ENCODE data around the gene CATSPER3.
"Not testable (repeated sequence)": the region's sequence is repeated elsewhere in the genome, so short reads cannot be mapped to it uniquely, and the experiment has no call there.

The CATSPER3 gene

GRCh38 chr5:134975078-134975715, 7.5 kb downstream of the CATSPER3 start:
- no peak for TF ChIP-seq CTCF (conservative IDR thresholded peaks at IDR 0.05)
- H3K27ac ChIP-seq, result no peak overlapping the region

- TF ChIP-seq CTCF (conservative IDR thresholded peaks at IDR 0.05), result no peak
- no peak overlapping the region for H3K27ac ChIP-seq
Measured at GRCh38 chr5:134975843-134976242, 8.1 kb downstream of the CATSPER3 start.

- TF ChIP-seq CTCF (conservative IDR thresholded peaks at IDR 0.05), result no peak
- no peak overlapping the region for H3K27ac ChIP-seq
Measured at GRCh38 chr5:134976841-134977240, 9.1 kb downstream of the CATSPER3 start.

- no peak overlapping the region for H3K27ac ChIP-seq
- TF ChIP-seq CTCF (conservative IDR thresholded peaks at IDR 0.05), result no peak
Measured at GRCh38 chr5:134979416-134979815, 11.7 kb downstream of the CATSPER3 start.

GRCh38 chr5:134982230-134982629, 14.5 kb downstream of the CATSPER3 start:
- TF ChIP-seq CTCF (conservative IDR thresholded peaks at IDR 0.05), result no peak
- no peak overlapping the region for H3K27ac ChIP-seq

- no peak for TF ChIP-seq CTCF (conservative IDR thresholded peaks at IDR 0.05)
Measured at GRCh38 chr5:134989266-134989830, 21.6 kb downstream of the CATSPER3 start.

GRCh38 chr5:134990183-134990582, 22.5 kb downstream of the CATSPER3 start:
- not testable (repeated sequence) for H3K27ac ChIP-seq

More at GRCh38 chr5:134989266-134989830, 21.6 kb downstream of the CATSPER3 start:
- no peak overlapping the region for H3K27ac ChIP-seq

GRCh38 chr5:134992148-134992547, 24.4 kb downstream of the CATSPER3 start:
- no peak for TF ChIP-seq CTCF (conservative IDR thresholded peaks at IDR 0.05)
- no peak overlapping the region for H3K27ac ChIP-seq
